B cell (primary cell): ENCODE results near the gene ZDHHC17. TPM values are rescaled to one million over a fixed set of nuclear protein-coding genes. Genes with fewer than 3 reads are reported as not detected.

Source experiments
- ATAC-seq: fragments of 200-7000 bp; cut with Tn5 transposase; one replicate; pipeline ENCODE4 v1.10.0; 2021; ENCODE audit warnings: low read depth, mild to moderate bottlenecking, moderate number of reproducible peaks, moderate library complexity
- CTCF ChIA-PET: fragments of 350-600 bp; sonication (Branson Sonifier 250); formaldehyde crosslinking; loops from one replicate; lab custom pipeline; 2021; ENCODE audit warnings: antibody characterized with exemption, inconsistent platforms; lab: Charles Lee
- POLR2A ChIA-PET: fragments of 350-600 bp; sonication (Branson Sonifier 250); formaldehyde crosslinking; loops from one replicate; lab custom pipeline; 2021; ENCODE audit warnings: antibody characterized with exemption; lab: Charles Lee
- DNase-seq: peaks from one replicate; pipeline ENCODE4 v3.0.0; 2013
- H2AFZ ChIP-seq: 2 replicates; pipeline ENCODE4 v1.6.1; 2012; ENCODE audit warnings: mild to moderate bottlenecking, low read depth, low read length; ENCODE audit not compliant: insufficient read depth, poor library complexity, severe bottlenecking
- H3K27ac ChIP-seq, 2 donors: 1 replicate in 1 of 2; 2 replicates in 1 of 2; pipeline ENCODE4 v1.5.1; 2012 to 2013; ENCODE audit warnings: low read length in 2 of 2, mild to moderate bottlenecking in 2 of 2, moderate library complexity in 1 of 2
- H3K27me3 ChIP-seq, 4 experiments: fragments of 200-600 bp in 1 of 4; sonication (generic) in 1 of 4; replicated peaks in 1 of 4; 1 replicate in 2 of 4; 2 replicates in 2 of 4; pipeline versions ENCODE4 v1.6.1 to v1.7.0; 2013 to 2016; ENCODE audit warnings: low read length in 3 of 4, mild to moderate bottlenecking in 2 of 4, mixed read lengths in 1 of 4, moderate library complexity in 1 of 4; ENCODE audit not compliant: insufficient read depth in 4 of 4, control insufficient read depth in 3 of 4; ENCODE audit errors: control extremely low read depth in 1 of 4
- H3K36me3 ChIP-seq, 2 experiments: replicated peaks in 1 of 2; 1 replicate in 1 of 2; 2 replicates in 1 of 2; pipeline versions ENCODE4 v1.6.1 to v1.7.1; 2013; ENCODE audit warnings: low read length in 1 of 2; ENCODE audit not compliant: insufficient read depth in 2 of 2, control insufficient read depth in 1 of 2; ENCODE audit errors: control extremely low read depth in 1 of 2, extremely low read depth in 1 of 2
- H3K4me1 ChIP-seq, 2 donors: fragments of 200-600 bp in 1 of 2; sonication (generic) in 1 of 2; 1 replicate in 1 of 2; 2 replicates in 1 of 2; pipeline versions ENCODE4 v1.5.1 to v1.6.1; 2013 to 2017; ENCODE audit warnings: low read length in 2 of 2; ENCODE audit not compliant: control insufficient read depth in 2 of 2, insufficient read depth in 2 of 2
- H3K4me2 ChIP-seq: replicated peaks from 2 replicates; pipeline ENCODE3; 2012; ENCODE audit warnings: mild to moderate bottlenecking, low read depth, low read length; ENCODE audit not compliant: poor library complexity, severe bottlenecking
- H3K4me3 ChIP-seq, 5 experiments: fragments of 200-600 bp in 1 of 5; sonication (generic) in 1 of 5; 1 replicate in 3 of 5; 2 replicates in 2 of 5; pipeline versions ENCODE4 v1.5.1 to v1.7.0; 2011 to 2016; ENCODE audit warnings: low read length in 4 of 5, mild to moderate bottlenecking in 4 of 5, low read depth in 2 of 5, control low read depth in 1 of 5, moderate library complexity in 1 of 5; ENCODE audit not compliant: insufficient read depth in 1 of 5; ENCODE audit errors: control extremely low read depth in 1 of 5, extremely low read depth in 1 of 5
- H3K79me2 ChIP-seq: fragments of 200-600 bp; sonication (generic); one replicate; pipeline ENCODE4 v1.6.0; 2016; ENCODE audit warnings: low read length; ENCODE audit not compliant: control insufficient read depth, insufficient read depth
- H3K9ac ChIP-seq: fragments of 200-600 bp; sonication (generic); 2 replicates; pipeline ENCODE4 v1.6.1; 2017; ENCODE audit warnings: mild to moderate bottlenecking, low read length, moderate library complexity
- H3K9me3 ChIP-seq, 3 donors: one replicate each; pipeline versions ENCODE4 v1.6.1 to v1.7.1; 2013; ENCODE audit warnings: low read length in 2 of 3; ENCODE audit not compliant: control insufficient read depth in 2 of 3, insufficient read depth in 1 of 3; ENCODE audit errors: control extremely low read depth in 1 of 3
- H4K20me1 ChIP-seq: 2 replicates; pipeline ENCODE4 v1.6.0; 2012; ENCODE audit warnings: mild to moderate bottlenecking, low read length; ENCODE audit not compliant: insufficient read depth, control insufficient read depth, poor library complexity, severe bottlenecking
- H3K27ac Mint-ChIP-seq: one replicate; pipeline ENCODE4 v1.8.0; 2021; ENCODE audit warnings: mixed read lengths
- H3K27me3 Mint-ChIP-seq: one replicate; pipeline ENCODE4 v1.8.0; 2021; ENCODE audit warnings: mixed read lengths
- H3K4me1 Mint-ChIP-seq: one replicate; pipeline ENCODE4 v1.8.0; 2021; ENCODE audit warnings: mixed read lengths
- H3K4me3 Mint-ChIP-seq: one replicate; pipeline ENCODE4 v1.8.0; 2021; ENCODE audit warnings: mixed read lengths
- H3K9me3 Mint-ChIP-seq: one replicate; pipeline ENCODE4 v1.8.0; 2022; ENCODE audit warnings: mixed read lengths; ENCODE audit not compliant: insufficient read depth
- EZH2 ChIP-seq: IDR thresholded peaks from 2 replicates; pipeline ENCODE4 v1.6.1; 2012; ENCODE audit warnings: borderline replicate concordance, low read depth, mild to moderate bottlenecking, moderate library complexity, low read length; ENCODE audit not compliant: insufficient read depth, poor library complexity, severe bottlenecking
- WGBS: methylation state at CpG from one replicate; pipeline ENCODE4 v1.1.5; 2013; ENCODE audit warnings: missing lambda C conversion rate; ENCODE audit not compliant: insufficient coverage; 5-methylcytosine and 5-hydroxymethylcytosine counted together
- intact Hi-C: fragments of 100-400 bp; cut with micrococcal nuclease; formaldehyde crosslinking; loops from one replicate; pipeline ENCODE4 v1.10.0; 2022
- polyA plus RNA-seq: library from polyadenylated mRNA; depleted of rRNA; stranded (reverse); fragments of >200 nt; gene quantifications from 2 replicates; pipeline ENCODE4 v1.2.3, GENCODE V29; 2012
- total RNA-seq, 2 donors: library from RNA; stranded (reverse); fragments of 120-200 nt in 1 of 2; gene quantifications; 1 replicate in 1 of 2; 2 replicates in 1 of 2; pipeline versions ENCODE4 v1.2.3 to v1.2.4, GENCODE V29; 2013 to 2022
- TF ChIP-seq, protein P1 (sequence below): fragments of 200-600 bp; IDR thresholded peaks from one replicate; pipeline ENCODE4 v1.8.0; 2022; ENCODE audit warnings: antibody characterized with exemption, mild to moderate bottlenecking

The ZDHHC17 gene
- total and polyA plus RNA-seq, 2 donors (not counting 1 experiment from before 2014, with no cell fraction given): 26.1 to 75.0 TPM

GRCh38 chr12:76891609-76892008, 127.7 kb downstream of the ZDHHC17 start:
- H3K27me3 Mint-ChIP-seq: peaks cover 23% of the 10 kb centered on the region
- ATAC-seq: no peak
- no peaks in the 10 kb centered on the region for H3K9me3 Mint-ChIP-seq
- 100% methylated on average over 1 of the region's 3 CpGs for WGBS
- intact Hi-C loops: no loop called here
- Histone ChIP-seq H3K27ac (no peak overlapping the region), H3K4me2 (no peak overlapping the region), H3K9me3 (no peaks in the 10 kb centered on the region), H3K27me3 (no peaks in the 10 kb centered on the region), H3K4me3 (no peak overlapping the region), H3K9ac (no peak overlapping the region), H3K79me2 (no peaks in the 10 kb centered on the region), H4K20me1 (no peaks in the 10 kb centered on the region), H2AFZ (no peak overlapping the region), H3K36me3 (no peaks in the 10 kb centered on the region), H3K4me1 (no peaks in the 10 kb centered on the region)
- no peak overlapping the region for H3K27ac Mint-ChIP-seq
- TF ChIP-seq, protein P1, sequence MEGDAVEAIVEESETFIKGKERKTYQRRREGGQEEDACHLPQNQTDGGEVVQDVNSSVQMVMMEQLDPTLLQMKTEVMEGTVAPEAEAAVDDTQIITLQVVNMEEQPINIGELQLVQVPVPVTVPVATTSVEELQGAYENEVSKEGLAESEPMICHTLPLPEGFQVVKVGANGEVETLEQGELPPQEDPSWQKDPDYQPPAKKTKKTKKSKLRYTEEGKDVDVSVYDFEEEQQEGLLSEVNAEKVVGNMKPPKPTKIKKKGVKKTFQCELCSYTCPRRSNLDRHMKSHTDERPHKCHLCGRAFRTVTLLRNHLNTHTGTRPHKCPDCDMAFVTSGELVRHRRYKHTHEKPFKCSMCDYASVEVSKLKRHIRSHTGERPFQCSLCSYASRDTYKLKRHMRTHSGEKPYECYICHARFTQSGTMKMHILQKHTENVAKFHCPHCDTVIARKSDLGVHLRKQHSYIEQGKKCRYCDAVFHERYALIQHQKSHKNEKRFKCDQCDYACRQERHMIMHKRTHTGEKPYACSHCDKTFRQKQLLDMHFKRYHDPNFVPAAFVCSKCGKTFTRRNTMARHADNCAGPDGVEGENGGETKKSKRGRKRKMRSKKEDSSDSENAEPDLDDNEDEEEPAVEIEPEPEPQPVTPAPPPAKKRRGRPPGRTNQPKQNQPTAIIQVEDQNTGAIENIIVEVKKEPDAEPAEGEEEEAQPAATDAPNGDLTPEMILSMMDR: no peak
- no peak for TF ChIP-seq EZH2
- CTCF ChIA-PET: no interaction called here
- no peaks in the 10 kb centered on the region for H3K4me1 Mint-ChIP-seq
- POLR2A ChIA-PET: no interaction called here
- DNase-seq: no peak
- H3K4me3 Mint-ChIP-seq: no peak overlapping the region

GRCh38 chr12:76895796-76896195, 131.9 kb downstream of the ZDHHC17 start:
- TF ChIP-seq EZH2: no peak
- TF ChIP-seq, protein P1: no peak
- Mint-ChIP-seq H3K27me3 (peaks cover 8% of the 10 kb centered on the region), H3K4me3 (no peak overlapping the region), H3K4me1 (no peaks in the 10 kb centered on the region), H3K9me3 (no peaks in the 10 kb centered on the region), H3K27ac (no peak overlapping the region)
- Histone ChIP-seq H3K4me1 (no peaks in the 10 kb centered on the region), H3K4me3 (no peak overlapping the region), H2AFZ (no peak overlapping the region), H3K4me2 (no peak overlapping the region), H4K20me1 (no peaks in the 10 kb centered on the region), H3K36me3 (no peaks in the 10 kb centered on the region), H3K27ac (no peak overlapping the region), H3K9me3 (no peaks in the 10 kb centered on the region), H3K9ac (no peak overlapping the region), H3K27me3 (no peaks in the 10 kb centered on the region), H3K79me2 (no peaks in the 10 kb centered on the region)
- no peak for DNase-seq
- POLR2A ChIA-PET: no interaction called here
- intact Hi-C loops: no loop called here
- 100% methylated on average over 5 of the region's 5 CpGs for WGBS
- CTCF ChIA-PET: no interaction called here
- ATAC-seq: no peak
